Spinal cord (tissue), 4 donors: ENCODE measurements around the gene LARP4. TPM values are rescaled to one million over a fixed set of nuclear protein-coding genes. Genes with fewer than 3 reads are reported as not detected.

ENCODE experiments used
- polyA plus RNA-seq, 2 donors: library from polyadenylated mRNA; unstranded; fragments of 120-200 nt; gene quantifications; one replicate each; pipeline ENCODE4 v1.2.1, GENCODE V29; 2013; ENCODE audit not compliant: insufficient read length in 2 of 2
- total RNA-seq, 2 donors: library from RNA; depleted of rRNA in 1 of 2; stranded (reverse); fragments of 120-200 nt in 1 of 2; fragments of >200 nt in 1 of 2; gene quantifications; one replicate each; pipeline versions ENCODE4 v1.2.3 to v1.2.4, GENCODE V29; 2013 to 2014

The LARP4 gene
- total and polyA plus RNA-seq, 4 donors, result 19.8 to 87.6 (median 28.8) TPM

Other genes starting within 250 kb of the LARP4 start
- gene CERS5, start 233.5 kb upstream of the LARP4 start, total RNA-seq, result 10 to 100 TPM; 74.9 to 79.5 TPM
- gene CERS5, start 233.5 kb upstream of the LARP4 start, polyA plus RNA-seq, result 100 to 1,000 TPM; 108 to 122 TPM
- gene LIMA1, start 117.4 kb upstream of the LARP4 start, total RNA-seq, result 10 to 100 TPM; 51.9 to 77.7 TPM
- gene LIMA1, start 117.4 kb upstream of the LARP4 start, polyA plus RNA-seq, result 10 to 100 TPM; 49.3 to 60.2 TPM
- gene FAM186A, start 4.3 kb upstream of the LARP4 start, total RNA-seq, result not detected
- under 1 TPM; 0.29 to 0.54 TPM for gene FAM186A, start 4.3 kb upstream of the LARP4 start, polyA plus RNA-seq
- gene DIP2B, start 104.1 kb downstream of the LARP4 start, total RNA-seq, result 10 to 100 TPM; 50.0 to 90.8 TPM
- gene DIP2B, start 104.1 kb downstream of the LARP4 start, polyA plus RNA-seq, result 10 to 100 TPM; 41.8 to 58.0 TPM